ENCODE results near the gene A4GALT. TPM values are rescaled to one million over a fixed set of nuclear protein-coding genes. Genes with fewer than 3 reads are reported as not detected.
A peak's percentile ranks its signal among the peaks of the same experiment; 100 is the strongest.
"Not testable (repeated sequence)": the region's sequence is repeated elsewhere in the genome, so short reads cannot be mapped to it uniquely, and the experiment has no call there.

Gene A4GALT
- total RNA-seq, 3 donors from 2014 or later, result 4.0 to 29.8 (median 9.3) TPM

DNA sequence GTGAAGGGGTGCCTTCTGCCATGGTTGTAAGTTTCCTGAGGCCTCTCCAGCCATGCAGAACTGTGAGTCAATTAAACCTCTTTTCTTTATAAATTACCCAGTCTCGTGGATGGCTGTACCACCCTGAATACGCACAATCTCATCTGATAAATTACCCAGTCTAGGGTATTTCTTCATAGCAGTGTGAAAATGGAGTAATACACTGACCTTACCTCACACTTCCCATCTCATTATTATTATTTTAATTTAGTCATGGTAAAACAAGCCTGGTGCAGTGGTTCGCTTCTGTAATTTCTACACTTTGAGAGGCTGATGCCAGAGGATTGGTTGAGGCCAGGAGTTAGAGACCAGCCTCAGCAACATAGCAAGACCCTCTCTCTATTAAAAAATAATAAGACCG lies 41.0 kb downstream of the A4GALT start:
- DNase-seq, result no peak
- intact Hi-C loops (cut with DNase I, micrococcal nuclease), result no loop called here
- Histone ChIP-seq H3K36me3 (ENCODE audit: low read depth) (no peaks in the 10 kb centered on the region), H3K4me1 (ENCODE audit: low read depth) (peaks cover 14% of the 10 kb centered on the region), H3K4me3 (no peak overlapping the region), H3K9me3 (no peaks in the 10 kb centered on the region)
- ATAC-seq, result no peak
- TF ChIP-seq, protein P1, sequence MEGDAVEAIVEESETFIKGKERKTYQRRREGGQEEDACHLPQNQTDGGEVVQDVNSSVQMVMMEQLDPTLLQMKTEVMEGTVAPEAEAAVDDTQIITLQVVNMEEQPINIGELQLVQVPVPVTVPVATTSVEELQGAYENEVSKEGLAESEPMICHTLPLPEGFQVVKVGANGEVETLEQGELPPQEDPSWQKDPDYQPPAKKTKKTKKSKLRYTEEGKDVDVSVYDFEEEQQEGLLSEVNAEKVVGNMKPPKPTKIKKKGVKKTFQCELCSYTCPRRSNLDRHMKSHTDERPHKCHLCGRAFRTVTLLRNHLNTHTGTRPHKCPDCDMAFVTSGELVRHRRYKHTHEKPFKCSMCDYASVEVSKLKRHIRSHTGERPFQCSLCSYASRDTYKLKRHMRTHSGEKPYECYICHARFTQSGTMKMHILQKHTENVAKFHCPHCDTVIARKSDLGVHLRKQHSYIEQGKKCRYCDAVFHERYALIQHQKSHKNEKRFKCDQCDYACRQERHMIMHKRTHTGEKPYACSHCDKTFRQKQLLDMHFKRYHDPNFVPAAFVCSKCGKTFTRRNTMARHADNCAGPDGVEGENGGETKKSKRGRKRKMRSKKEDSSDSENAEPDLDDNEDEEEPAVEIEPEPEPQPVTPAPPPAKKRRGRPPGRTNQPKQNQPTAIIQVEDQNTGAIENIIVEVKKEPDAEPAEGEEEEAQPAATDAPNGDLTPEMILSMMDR (IDR thresholded peaks at IDR 0.05), result no peak

DNA sequence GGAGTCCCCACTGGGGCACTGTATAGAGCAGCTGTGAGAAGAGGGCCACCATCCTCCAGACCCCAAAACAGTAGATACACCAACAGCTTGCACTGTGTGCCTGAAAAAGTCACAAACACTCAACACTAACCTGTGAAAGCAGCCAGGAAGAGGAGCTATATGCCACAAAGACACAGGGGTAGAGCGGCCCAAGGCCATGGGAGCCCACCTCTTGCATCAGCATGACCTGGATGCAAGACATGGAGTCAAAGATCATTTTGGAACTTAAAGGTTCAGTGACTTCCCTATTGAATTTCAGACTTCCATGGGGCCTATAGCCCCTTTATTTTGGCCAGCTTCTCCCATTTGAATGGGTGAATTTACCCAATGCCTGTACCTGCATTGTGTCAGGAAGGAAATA lies 41.8 kb downstream of the A4GALT start:
- Histone ChIP-seq H3K4me1 (ENCODE audit: low read depth) (peaks cover 14% of the 10 kb centered on the region), H3K4me3 (no peak overlapping the region), H3K9me3 (no peaks in the 10 kb centered on the region), H3K36me3 (ENCODE audit: low read depth) (no peaks in the 10 kb centered on the region)
- intact Hi-C loops (cut with DNase I, micrococcal nuclease), result no loop called here
- DNase-seq, result no peak
- TF ChIP-seq, protein P1 (IDR thresholded peaks at IDR 0.05), result no peak
- ATAC-seq, result no peak

DNA sequence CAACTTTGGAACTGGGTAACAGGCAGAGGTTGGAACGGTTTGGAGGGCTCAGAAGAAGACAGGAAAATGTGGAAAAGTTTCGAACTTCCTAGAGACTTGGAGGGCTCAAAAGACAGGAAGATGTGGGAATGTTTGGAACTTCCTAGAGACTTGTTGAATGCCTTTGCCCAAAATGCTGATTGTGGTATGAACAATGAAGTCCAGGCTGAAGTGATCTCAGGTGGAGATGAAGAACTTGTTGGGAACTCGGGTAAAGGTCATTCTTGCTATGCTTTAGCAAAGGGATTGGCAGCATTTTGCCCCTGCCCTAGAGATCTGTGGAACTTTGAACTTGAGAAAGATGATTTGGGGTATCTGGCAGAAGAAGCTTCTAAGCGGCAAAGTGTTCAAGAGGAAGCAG lies 42.7 kb downstream of the A4GALT start:
- H3K4me3 ChIP-seq; ATAC-seq; intact Hi-C loops (cut with DNase I, micrococcal nuclease); H3K36me3 ChIP-seq (ENCODE audit: low read depth); DNase-seq; H3K9me3 ChIP-seq: not testable (repeated sequence)
- H3K4me1 ChIP-seq (ENCODE audit: low read depth), result peaks cover 14% of the 10 kb centered on the region

DNA sequence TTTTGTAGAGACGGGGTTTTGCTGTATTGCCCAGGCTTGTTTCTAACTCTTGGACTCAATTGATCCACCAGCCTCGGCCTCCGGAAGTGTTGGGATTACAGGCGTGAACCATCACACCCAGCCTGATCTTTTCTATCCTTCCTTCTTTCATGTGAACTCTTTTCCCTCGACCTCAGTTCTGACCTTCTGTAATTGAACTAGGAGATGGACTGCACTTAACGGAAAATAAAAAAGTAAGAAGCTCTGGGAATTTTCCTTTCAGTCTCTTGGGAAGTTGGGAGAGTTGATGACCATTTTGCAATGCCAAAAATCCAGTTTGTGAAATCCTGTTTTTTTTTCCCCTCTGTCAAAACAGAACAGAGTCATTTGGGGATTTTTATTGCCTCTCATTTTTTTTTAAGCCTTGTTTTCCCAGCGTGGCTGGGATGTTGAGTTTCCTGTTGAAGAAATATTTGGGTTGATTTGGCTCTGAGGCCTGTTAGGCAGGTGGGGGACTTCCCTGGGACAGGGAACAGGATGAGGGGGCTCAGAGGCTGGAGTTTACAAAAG lies 44.5 kb downstream of the A4GALT start:
- peaks cover 5% of the 10 kb centered on the region for H3K4me1 ChIP-seq (ENCODE audit: low read depth)
- TF ChIP-seq, protein P1 (IDR thresholded peaks at IDR 0.05), result no peak
- H3K36me3 ChIP-seq (ENCODE audit: low read depth), result no peaks in the 10 kb centered on the region
- no peak overlapping the region for H3K4me3 ChIP-seq
- ATAC-seq (no peak), DNase-seq (no peak)
- H3K9me3 ChIP-seq, result no peaks in the 10 kb centered on the region
- intact Hi-C loops (cut with DNase I, micrococcal nuclease), result no loop called here

DNA sequence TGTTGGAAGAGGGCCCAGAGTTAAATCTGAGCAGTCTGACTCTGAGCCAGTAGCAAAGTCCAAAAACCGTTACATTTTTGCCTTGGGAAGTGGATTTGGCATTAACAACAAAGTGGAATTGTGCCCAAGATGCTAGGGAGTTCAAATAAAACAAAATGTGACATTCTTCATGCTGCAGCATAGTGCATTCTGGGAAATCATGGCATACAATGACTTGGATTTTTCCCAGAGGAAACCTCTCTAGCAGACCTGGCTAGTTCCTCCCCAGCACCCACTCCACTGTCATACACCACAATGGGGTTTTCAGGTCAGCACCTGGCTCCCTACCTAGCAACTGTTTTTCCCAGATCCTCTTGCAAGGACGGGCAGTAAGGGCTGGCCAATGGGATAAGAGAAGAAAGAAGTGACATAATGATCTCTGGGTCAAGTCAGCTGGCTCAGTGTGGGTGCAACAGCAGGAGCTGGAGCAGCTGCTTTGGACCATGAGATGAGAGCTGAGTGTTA lies 46.7 kb downstream of the A4GALT start:
- ATAC-seq, result peak; percentile 31
- no peak for DNase-seq
- intact Hi-C loops (cut with DNase I, micrococcal nuclease), result no loop called here
- H3K4me1 ChIP-seq (ENCODE audit: low read depth), result no peaks in the 10 kb centered on the region
- TF ChIP-seq, protein P1 (IDR thresholded peaks at IDR 0.05), result no peak
- no peaks in the 10 kb centered on the region for H3K9me3 ChIP-seq
- H3K36me3 ChIP-seq (ENCODE audit: low read depth), result no peaks in the 10 kb centered on the region
- no peak overlapping the region for H3K4me3 ChIP-seq

DNA sequence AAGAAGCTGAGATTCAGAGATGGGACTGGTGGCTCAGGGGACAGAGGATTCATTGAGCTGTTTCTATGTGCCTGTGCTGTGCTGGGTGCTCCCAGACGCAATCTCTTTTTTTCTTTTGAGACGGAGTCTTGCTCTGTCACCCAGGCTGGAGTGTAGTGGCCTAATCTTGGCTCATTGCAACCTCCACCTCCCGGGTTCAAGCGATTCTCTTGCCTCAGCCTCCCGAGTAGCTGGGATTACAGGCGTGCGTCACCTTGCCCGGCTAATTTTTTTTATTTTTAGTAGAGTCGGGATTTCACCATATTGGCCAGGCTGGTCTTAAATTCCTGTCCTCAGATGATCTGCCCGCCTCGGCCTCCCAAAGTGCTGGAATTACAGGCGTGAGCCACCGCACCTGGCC lies 47.6 kb downstream of the A4GALT start:
- ATAC-seq; H3K9me3 ChIP-seq; H3K36me3 ChIP-seq (ENCODE audit: low read depth); H3K4me3 ChIP-seq; DNase-seq; H3K4me1 ChIP-seq (ENCODE audit: low read depth); intact Hi-C loops (cut with DNase I, micrococcal nuclease): not testable (repeated sequence)
